GM18873 (cell line): ENCODE data around the gene SLC66A2.
A peak's percentile ranks its signal among the peaks of the same experiment; 100 is the strongest.
"Not testable (repeated sequence)": the region's sequence is repeated elsewhere in the genome, so short reads cannot be mapped to it uniquely, and the experiment has no call there.

Source experiments
- ATAC-seq: cut with Tn5 transposase; IDR thresholded peaks from one replicate; pipeline ENCODE4 v1.9.1; 2021; ENCODE audit warnings: mild to moderate bottlenecking, moderate library complexity, moderate number of reproducible peaks; ENCODE audit not compliant: unreplicated experiment, low FRiP score

Gene SLC66A2

DNA sequence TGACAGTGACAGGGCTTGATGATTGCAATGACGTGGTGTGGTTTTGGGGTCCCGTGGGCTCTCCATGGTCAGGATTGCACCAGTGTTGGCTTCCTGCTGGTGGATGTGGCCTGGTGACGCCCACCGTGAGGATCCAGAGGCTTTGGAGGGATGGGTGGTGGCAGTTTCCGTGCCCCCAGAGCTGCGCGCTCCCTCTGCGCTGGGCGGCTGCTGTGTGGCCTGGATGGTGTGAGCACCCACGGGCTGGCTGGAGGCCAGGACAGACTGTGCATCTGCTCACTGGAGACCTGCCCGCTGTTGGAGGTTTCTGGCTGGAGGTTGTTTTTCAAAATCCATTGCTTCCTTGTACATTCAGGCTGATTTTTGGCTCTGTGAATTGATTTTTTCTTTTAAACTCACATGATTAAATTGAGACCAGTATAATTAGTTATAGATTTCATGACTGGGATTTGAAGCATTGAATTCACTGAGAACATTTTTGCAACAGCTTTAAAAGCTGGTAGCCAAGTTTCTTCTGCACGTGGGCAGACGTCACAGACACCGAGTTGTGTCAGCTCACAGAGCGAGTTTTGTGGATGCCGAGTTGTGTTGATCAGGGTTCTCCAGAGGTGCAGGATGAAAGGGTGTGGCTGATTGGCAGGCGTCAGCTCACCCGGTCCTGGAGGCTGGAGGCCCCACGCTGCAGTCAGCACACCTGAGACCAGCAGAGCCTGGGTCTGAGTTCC is 81.0 kb downstream of the SLC66A2 start:
- no peak for ATAC-seq

DNA sequence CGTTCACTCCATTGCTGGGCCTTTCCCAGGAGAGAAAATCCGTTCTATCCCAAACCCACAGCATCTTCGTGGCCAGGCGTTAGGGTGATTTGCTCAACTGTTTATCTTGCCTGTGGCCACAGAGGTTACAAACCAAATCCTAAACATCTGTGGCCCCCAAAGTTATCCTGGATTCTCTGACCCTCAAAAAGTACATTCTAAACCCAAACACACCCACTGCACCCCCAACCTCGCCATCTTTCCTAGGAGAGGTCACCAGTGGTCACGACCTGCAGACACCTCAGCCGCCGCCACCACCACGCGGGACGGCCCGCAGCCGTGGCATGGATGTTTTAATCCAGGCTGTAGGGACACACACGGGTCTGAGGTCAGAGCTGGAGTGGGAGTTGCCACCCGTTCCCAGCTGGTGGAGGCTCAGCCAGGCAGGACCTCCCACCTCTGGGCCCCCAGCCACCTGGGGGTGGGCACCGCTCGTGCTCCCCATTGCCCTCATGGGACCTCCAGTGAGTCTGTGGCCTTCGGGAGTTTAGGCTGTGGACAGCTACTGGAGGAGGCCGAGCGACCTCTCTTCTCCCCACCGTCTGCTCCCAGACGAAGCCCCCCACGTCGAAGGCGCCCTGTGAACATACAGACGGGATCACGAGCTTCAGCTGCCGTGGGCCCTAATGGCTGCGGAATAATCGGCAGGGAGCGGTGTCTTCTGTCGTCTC is 81.7 kb downstream of the SLC66A2 start:
- ATAC-seq, result no peak

DNA sequence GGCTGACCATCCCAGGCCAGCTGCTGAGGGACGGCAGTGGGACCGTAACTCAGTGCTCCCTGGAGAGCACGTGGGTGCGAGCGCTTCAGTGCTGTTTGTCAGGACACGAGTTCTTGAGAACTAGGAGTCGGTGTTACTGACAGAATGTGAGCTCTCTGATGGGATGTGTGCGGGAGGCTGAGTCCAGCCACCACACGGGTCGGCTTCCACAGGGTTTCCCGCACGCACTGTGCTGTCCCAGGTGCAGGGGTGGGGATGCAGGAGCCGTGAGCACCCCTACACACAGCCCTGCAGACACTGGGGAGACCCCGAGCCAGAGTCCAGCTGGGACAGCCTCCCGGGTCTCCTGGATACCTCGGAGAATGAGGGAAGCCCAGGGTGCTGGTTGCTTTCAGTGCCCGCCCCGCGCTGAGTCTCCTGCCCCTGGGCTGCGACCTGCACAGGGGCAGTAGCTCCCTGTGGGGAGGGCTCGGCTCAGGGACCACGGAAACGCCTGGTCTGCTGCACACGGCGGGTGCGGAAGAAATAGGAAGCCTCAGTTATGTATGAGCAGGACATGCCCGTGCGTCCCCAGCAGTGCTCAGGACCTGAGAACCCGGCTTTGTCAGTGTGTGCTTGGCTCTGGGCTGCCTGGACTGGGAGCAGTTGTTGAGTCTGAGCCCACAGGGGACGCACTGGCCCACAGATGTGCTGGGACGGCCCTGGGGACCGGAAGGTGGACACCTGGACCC is 82.5 kb downstream of the SLC66A2 start:
- ATAC-seq, result no peak

DNA sequence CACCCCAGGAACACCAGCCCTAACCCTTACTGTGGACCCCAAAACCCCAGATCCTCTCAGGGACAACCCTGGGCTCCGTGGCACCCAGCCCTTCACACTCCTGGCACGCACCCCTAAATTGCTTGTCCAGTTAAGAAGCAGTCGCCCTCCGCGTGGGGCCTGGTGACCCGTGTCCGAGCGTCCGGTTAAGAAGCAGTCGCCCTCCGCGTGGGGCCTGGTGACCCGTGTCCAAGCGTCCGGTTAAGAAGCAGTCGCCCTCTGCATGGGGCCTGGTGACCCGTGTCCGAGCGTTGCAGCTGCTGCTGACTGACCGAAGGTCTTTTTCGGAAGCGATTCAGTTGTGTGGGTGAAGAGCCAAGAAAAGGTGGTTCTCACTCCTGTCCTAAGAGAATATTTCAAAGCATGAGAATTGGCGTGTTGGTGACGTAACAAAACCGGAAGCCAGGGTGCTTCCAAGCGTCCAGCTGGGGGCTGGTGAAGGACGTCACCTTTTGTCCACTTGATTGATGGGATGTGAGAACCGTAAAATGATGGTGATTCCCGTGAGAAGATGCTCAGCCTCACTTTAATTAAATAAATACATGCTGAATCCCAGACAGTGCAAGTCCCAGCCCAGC is 83.2 kb downstream of the SLC66A2 start:
- ATAC-seq, result no peak

DNA sequence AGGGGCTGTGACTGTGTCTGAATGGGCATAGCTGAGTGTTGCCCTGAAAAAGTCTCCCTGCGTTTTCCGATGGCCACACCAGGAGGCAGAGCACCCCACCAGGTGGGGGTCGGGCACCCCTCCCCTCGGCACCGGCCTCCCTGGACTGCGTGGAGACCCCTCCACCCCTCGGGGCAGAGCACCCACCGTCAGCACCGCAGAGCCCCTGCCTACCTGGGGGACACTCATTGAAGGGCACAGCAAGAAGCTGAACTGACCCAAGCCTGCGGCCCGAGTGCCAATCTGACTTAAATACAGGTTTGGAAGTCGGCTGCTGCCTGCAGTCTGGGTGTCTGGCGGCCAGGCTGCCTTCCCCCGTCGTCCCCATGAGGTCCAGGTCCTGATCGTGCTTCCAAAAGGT is 83.8 kb downstream of the SLC66A2 start:
- no peak for ATAC-seq

DNA sequence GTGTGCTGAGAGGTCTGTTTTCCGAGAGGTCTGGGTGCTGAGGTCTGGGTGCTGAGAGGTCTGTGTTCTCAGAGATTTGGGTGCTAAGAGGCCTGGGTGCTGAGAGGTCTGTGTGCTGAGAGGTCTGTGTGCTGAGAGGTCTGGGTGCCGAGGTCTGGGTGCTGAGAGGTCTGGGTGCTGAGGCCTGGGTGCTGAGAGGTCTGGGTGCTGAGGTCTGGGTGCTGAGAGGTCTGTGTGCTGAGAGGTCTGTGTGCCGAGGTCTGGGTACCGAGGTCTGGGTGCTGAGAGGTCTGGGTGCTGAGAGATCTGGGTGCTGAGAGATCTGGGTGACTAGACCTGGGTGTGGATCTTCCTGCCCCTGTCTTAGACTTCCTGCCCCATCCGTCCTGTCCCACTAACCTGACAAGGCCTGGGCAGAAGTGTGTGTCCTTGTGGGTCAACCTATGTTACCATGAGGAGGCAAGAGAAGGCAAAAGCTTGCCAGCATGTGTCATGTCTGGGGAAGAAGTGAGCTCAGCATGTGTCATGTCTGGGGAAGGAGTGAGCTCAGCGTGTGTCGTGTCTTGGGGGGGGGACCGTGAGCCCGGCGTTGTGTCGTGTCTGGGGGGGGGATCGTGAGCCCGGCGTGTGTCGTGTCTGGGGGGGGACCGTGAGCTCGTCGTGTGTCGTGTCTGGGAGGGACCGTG is 84.4 kb downstream of the SLC66A2 start:
- no peak for ATAC-seq

DNA sequence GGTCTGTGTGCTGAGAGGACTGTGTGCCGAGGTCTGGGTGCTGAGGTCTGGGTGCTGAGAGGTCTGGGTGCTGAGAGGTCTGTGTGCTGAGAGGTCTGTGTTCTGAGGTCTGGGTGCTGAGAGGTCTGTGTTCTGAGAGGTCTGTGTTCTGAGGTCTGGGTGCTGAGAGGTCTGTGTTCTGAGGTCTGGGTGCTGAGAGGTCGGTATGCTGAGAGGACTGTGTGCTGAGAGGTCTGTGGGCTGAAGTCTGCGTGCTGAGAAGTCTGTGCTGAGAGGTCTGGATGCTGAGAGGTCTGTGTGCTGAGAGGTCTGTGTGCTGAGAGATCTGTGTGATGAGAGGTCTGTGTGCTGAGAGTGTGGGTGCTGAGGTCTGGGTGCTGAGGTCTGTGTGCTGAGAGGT is 85.5 kb downstream of the SLC66A2 start:
- not testable (repeated sequence) for ATAC-seq

DNA sequence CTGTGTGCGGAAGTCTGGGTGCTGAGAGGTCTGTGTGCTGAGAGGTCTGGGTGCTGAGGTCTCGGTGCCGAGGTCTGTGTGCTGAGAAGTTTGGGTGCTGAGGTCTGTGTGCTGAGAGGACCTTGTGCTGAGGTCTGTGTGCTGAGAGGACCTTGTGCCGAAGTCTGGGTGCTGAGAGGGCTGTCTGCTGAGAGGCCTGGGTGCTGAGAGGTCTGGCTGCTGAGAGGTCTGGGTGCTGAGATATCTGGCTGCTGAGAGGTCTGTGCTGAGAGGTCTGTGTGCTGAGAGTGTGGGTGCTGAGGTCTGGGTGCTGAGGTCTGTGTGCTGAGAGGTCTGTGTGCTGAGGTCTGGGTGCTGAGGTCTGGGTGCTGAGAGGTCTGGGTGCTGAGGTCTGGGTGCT is 86.5 kb downstream of the SLC66A2 start:
- not testable (repeated sequence) for ATAC-seq

DNA sequence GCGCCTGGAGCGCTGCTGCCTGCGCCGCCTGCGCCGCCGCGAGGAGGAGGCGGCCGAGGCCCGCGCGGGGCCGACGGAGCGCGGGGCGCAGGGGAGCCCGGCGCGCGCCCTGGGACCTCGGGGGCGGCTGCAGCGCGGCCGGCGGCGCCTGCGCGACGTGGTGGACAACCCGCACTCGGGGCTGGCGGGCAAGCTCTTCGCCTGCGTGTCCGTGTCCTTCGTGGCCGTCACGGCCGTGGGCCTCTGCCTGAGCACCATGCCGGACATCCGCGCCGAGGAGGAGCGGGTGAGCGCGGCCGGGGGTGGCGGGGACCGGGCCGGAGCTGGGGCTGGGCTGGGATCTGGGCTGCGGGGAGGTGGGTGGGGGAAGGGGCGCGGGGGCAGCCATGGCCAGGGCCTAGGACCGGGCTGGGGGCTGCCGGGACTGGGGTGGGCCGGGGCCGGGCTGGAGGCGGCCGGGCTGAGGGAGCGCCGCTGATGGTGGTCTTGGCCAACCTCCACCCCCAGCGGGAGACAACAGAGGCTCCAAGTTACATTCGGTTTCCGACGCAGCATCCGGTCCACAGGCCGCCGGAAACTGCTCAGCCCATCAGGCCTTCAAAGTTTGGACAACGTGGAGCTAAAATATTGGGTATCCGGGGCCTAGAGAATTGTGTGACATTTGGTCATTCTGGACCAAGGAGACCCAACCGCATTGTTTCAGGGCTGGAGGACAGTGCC is 87.3 kb downstream of the SLC66A2 start:
- no peak for ATAC-seq

DNA sequence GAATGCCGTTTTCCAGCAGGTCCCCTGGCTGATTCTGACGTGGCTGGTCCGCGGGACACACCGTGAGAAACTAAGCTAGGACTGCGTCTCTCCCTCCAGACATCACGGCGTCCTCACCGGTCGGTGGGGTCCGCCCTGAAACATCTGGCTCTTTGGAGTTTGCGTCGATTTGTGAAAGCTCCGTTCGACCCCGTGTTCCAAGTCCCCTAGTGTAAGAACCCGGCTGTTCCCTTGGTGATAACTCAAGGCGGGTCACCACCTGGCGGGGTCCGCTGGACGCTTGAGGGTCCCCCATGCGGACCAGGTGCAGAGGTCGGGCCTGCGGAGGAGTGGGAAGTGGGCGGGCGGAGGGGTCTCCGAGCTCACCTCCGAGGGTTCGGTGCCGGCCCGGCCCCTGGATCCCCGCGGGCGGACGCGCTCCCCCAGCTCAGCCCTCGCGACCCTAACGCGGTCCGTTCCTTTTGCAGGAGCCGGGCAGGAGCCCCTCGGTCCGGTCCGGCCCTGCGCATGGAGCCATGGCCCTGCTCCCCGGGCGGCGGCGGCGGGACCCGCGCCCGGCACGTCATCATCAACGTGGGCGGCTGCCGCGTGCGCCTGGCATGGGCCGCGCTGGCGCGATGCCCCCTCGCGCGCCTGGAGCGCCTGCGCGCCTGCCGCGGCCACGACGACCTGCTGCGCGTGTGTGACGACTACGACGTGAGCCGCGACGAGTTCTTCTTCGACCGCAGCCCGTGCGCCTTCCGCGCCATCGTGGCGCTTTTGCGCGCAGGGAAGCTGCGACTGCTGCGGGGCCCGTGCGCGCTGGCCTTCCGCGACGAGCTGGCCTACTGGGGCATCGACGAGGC is 88.1 kb downstream of the SLC66A2 start:
- ATAC-seq, result no peak

DNA sequence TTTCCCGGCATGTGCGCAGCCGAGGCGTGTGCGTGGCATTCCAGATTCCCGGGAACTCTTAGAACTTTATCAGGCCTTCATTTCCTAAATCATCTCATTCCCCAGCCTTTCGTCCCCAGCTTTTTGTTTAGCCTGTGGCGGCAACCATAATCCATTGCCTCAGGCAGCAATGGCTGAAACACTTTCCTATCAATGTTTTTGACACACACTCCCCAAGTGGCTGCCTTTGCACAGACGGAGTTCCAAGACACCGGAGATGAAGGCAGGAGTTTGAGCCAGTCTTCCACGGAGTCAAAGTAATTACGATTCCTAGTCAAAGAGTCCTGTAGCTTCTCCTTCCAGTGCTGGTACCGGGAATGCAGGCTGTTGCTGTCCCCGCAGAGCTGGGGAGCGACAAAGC is 88.9 kb downstream of the SLC66A2 start:
- ATAC-seq, result no peak

DNA sequence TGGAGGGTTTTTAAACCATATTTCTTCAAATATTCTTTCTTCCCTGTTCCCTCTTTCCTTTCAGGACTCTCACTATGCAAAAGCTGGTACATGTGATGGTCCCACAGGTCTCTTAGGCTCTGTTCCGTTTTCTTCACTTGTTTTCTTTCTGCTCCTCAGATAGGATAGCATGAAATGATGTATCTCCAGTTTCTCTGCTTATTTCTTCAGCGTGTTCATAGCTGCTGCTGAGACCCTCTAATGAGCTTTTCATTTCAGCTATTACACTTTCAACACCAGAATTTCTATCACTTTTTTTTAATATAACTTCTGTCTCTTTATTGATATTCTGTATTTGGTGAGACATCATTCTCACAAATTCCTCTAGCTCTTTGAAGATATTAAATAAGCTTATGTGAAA is 89.8 kb downstream of the SLC66A2 start:
- no peak for ATAC-seq

DNA sequence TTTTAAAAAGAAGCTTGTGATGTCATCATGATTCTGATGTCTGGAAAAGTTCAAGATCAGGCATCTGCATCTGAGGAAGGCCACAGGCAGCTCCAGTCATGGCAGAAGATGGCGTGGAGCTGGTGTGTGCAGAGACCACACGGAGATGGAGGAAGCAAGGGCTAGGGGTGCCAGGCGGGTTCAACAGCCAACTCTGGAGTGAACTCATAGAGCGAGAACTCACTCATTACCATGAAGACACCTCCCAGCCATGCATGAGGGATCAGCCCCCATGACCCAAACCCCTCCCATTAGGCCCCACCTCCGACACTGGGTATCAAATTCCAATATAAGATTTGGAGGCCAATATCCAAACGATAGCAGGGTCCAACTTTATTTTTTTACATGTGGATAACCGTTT is 92.1 kb downstream of the SLC66A2 start:
- ATAC-seq, result no peak

DNA sequence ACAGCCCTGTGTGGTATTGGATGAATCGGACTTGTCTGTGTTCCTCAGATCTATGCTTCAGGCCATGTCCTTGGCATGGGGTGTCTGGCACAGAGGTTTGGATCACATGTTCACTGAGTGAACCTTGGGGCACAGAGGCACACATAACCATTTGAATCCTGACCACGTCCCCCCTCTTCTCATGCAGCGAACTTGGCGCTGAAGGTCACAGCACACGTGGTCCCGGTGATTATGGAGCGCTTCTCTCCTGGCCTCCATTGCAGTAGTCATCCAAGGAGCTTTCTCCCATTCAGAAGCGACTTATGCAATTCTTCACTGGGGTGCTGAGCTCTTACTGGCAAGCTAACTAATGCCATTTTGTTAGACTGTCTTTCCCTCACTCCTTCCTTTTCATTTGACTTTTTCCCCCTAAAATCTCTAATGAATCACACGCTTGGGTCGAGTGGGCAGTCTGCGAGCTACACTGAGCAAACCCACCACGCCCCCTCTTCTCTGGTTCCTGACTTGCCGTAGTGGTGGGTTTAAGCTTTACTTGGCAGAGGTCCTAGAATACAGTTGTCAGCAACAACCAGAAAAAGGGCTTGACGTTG is 94.3 kb downstream of the SLC66A2 start:
- ATAC-seq, result no peak

DNA sequence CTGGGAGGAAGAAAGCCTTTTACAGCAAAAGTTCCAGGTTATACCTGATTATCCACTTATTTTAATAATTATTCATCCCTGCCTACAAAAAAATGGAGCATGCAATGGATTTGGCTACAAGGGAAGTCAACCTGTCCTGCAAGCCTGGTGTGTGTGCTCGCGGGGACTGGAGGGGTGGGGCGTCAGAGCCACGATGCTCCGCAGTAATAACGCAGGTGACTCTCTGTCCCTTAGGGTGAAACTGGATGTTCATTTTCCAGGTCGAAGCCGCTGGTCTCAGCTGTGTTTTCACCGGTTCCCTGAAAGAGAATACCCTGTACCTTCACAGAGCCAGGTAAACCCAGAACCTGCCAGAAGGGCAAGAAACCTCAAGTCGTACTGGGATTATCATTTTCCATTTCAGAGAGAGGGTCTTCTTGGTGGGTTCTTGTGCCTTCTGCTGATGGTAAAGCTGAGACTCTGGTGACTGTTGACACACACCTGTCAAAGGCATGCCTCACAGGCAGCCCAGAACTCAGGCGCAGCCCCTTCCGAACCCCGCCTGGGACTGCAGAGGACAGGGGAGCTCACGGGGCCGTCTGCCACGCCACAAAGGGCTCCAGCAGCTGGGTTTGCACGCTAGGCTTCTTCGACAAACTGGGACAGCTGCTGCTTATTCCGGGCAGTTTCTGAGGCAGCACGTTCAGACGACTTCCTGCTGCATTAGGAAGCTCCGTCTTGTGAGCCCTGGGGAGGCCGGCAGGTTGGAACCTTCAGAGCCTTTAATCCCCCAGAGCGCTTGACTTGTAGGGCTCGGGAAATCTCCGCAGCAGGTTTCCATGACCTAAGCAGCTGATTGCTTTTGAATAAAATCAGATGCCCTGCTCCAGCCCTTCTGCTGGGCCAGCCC is 95.1 kb downstream of the SLC66A2 start:
- ATAC-seq, result peak; percentile 45

DNA sequence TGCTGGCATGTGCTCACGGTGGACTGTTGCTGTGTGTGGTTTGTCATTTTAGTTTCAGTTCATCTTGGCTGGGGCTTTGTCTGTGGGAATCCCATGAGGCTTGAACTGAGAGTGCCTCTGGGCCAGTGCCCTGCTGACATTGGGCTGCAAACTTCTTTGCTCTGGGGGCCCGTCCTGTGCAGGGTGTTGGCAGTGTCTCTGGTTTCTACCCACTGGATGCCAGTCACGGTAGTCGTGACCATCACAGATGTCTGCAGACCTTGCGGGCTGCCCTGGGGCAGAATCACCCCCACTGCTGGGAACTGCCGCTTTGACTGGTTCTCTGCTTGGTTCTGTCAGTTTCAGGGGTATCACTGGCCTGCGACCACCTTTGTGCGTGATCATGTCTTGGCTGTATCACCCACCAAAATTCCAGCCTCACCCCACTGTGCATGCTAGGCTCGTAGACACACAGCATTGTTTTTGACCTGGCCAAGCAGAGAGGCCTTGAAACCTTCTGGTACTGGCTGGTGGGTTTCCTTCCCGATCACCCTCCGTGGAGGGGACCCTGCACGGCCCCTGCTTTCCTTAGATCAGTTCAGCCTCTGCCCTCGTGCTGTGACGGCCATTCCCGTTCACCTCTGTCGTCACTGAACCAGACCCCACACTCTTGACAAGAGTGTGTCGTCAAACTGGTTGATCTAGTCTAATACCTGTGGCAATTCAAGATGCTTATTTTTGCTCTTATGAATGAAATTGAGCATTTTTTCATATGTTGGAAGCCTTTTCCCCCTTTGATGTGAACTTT is 96.1 kb downstream of the SLC66A2 start:
- ATAC-seq, result peak; percentile 87

DNA sequence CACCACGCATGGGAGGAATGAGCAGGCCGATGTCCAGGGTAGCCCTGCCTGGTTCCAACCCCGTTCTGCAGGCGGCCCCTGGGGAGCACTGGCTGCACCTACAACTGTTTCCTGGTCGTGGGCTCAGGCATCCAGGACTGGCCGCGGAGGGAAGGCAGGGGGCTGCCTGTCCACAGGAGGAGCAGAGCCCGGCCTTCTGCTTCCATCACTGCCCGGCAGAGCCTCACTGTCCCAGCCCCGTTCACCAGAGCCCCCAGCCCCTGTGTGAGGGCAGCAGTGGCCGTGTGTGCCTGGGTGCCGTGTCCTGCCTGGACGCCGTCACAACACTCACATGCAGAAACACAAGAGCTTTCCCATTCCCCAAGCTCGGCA is 97.5 kb downstream of the SLC66A2 start:
- ATAC-seq, result no peak
